ENCODE results near the gene SQSTM1.
"Not testable (repeated sequence)": the region's sequence is repeated elsewhere in the genome, so short reads cannot be mapped to it uniquely, and the experiment has no call there.

Gene SQSTM1

GRCh38 chr5:179827680-179828079, 7.0 kb downstream of the SQSTM1 start:
- no peak for DNase-seq (ENCODE audit: low spot score)

DNA sequence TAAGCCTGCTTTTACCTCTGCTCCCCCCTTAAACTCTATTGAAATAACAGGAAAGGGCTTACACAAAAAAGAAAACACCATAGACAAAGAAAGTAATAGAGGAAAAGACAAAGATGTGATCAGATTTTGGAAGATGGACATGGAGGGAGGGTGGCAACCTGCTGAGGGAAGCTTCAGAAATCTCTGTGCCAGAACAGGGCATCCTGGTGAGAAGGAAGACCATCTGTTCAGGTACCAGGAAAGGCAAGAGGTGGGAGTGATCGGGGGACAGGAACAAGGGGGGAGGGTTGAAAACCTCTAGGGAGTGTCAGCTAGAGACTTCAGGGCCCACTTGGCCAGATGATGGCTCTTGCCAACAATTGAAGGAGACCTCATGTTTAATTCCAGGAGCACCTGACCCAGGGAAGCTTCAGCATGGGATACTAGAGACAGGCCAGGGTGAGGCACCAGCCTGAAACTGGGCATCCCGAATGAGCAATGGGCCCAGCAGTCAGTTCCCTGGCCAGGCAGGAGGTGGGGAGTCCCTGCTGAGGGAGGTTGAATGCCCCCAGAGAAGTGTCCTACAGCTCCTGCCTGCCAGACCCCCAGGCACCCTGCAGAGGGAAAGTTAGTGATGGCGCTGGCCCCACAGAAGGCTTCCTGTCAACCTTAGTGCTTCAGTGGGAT, 8.2 kb downstream of the SQSTM1 start:
- no peak for DNase-seq (ENCODE audit: low spot score)

GRCh38 chr5:179829732-179830435, 9.2 kb downstream of the SQSTM1 start:
- no peak for DNase-seq (ENCODE audit: low spot score)

DNA sequence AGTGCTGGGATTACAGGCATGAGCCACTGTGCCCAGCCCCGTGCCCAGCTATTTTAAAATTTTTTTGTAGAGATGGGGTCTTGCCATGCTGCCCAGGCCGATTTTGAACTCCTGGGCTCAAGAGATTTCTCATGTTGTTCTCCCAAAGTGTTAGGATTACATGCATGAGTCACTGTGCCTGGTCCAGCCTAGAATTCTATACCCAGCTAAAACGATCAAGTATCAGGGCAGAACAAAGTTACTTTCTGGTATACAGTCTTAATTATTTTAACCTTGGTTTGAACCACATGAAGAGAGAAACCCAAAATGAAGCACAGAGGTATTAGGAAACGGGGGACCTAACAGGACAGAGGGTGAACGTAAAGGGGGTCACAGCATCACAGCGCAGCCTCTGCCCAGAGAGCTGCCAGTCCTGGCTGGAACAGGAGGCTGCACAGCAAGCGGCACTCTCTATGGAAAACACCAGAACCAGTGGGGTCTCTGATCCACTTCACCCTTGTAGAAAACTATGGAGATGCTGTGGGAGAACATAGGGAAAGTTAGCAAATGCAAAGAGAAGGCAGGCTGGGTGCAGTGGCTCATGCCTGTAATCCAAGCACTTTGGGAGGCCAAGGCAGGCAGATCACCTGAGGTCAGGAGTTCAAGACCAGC, 10.2 kb downstream of the SQSTM1 start:
- DNase-seq (ENCODE audit: low spot score) = no peak

DNA sequence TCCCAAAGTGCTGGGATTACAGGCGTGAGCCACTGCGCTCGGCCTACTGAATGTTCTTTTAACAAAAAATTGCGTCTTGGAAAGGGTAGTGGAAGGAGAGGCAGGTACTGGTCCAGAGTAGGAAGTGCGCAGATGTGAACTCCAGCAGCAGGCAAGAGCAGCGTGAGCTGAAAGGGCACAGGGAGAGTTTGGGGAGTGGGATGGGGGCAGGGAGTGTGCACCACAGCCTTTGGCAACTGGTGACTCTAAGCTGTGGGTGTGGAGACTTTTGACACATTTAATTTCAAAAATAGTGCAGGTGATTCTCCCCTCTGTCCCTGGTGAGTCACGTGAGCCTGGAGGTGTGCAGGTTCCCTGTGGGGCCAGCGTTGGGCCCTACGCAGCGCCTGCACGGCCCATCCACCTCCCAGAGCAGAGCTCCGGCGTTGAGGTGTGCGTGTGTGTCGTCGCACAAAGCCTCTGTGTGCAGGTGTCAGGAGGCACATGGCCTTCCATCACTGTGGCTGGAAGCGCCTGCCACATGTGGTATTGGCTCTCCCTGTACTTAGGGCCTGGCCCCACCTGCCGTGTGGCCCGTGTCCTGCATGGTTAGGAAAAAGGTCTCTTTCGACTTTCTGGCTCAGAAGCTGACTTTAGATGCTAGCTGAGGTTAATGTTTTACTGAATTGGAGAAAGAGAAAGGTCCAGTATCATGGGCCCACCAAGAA, 11.5 kb downstream of the SQSTM1 start:
- no peak for DNase-seq (ENCODE audit: low spot score)

DNA sequence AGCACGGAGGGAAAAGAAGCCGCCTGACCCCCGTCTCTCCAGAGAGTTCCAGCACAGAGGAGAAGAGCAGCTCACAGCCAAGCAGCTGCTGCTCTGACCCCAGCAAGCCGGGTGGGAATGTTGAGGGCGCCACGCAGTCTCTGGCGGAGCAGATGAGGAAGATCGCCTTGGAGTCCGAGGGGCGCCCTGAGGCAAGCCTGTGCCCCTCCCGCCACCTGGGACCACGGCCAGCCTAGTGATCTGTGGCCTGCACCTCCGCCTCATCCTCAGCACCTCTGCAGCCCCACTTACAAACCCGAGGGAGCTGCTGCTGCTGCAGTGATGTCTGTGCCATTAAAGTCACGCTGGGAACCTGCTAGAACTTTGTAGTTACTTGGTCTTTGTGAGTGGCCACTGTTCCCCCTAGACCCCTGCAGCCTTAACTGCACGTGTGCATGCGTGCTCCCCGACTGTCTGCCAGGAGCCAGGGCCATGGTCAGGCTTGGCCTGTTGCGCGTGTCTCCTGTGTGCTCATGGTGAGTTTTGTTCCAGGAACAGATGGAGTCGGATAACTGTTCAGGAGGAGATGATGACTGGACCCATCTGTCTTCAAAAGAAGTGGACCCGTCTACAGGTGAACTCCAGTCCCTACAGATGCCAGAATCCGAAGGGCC, 12.5 kb downstream of the SQSTM1 start:
- no peak for DNase-seq (ENCODE audit: low spot score)

GRCh38 chr5:179833709-179834070, 13.0 kb downstream of the SQSTM1 start:
- no peak for DNase-seq (ENCODE audit: low spot score)

GRCh38 chr5:179834120-179834519, 13.4 kb downstream of the SQSTM1 start:
- no peak for DNase-seq (ENCODE audit: low spot score)

GRCh38 chr5:179834871-179835270, 14.2 kb downstream of the SQSTM1 start:
- not testable (repeated sequence) for DNase-seq (ENCODE audit: low spot score)

DNA sequence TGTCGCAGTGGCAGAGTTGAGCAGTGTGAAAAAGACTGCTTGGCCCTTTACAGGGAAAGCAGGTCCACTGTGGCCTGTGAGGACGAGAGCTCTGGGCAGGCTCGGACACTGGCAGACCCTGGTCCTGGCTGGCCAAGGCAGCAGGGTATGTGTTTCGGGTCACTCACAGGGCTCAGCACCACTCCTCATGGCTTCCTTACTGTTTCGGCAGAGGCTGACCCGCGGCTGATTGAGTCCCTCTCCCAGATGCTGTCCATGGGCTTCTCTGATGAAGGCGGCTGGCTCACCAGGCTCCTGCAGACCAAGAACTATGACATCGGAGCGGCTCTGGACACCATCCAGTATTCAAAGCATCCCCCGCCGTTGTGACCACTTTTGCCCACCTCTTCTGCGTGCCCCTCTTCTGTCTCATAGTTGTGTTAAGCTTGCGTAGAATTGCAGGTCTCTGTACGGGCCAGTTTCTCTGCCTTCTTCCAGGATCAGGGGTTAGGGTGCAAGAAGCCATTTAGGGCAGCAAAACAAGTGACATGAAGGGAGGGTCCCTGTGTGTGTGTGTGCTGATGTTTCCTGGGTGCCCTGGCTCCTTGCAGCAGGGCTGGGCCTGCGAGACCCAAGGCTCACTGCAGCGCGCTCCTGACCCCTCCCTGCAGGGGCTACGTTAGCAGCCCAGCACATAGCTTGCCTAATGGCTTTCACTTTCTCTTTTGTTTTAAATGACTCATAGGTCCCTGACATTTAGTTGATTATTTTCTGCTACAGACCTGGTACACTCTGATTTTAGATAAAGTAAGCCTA, 15.7 kb downstream of the SQSTM1 start:
- DNase-seq (ENCODE audit: low spot score) = peak; percentile 65

GRCh38 chr5:179837076-179838011, 16.6 kb downstream of the SQSTM1 start:
- DNase-seq (ENCODE audit: low spot score) = no peak

- no peak for DNase-seq (ENCODE audit: low spot score)
These were observed 18.9 kb downstream of the SQSTM1 start for GRCh38 chr5:179839328-179840256.

DNA sequence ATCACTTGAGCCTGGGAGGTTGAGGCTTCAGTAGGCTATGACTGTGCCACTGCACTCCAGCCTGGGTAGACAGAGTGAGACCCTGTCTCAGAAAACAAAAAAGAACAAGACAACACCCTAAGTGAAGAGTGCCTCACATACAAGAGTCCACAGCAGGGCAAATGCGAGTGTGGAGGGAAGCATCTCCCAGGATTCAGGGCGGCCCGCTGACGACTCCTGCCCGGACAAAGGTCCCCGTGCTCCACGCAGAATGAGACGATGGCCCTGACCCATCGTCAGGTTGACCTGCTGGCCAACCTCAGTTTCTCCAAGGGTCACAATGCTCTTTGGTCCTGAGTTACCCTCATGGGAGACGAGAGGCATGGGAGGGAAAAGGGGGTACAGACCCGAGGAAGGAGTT, 19.6 kb downstream of the SQSTM1 start:
- DNase-seq (ENCODE audit: low spot score) = no peak

GRCh38 chr5:179840766-179841165, 20.1 kb downstream of the SQSTM1 start:
- DNase-seq (ENCODE audit: low spot score) = no peak

GRCh38 chr5:179841621-179842020, 20.9 kb downstream of the SQSTM1 start:
- DNase-seq (ENCODE audit: low spot score) = no peak

- no peak for DNase-seq (ENCODE audit: low spot score)
These were observed 32.4 kb downstream of the SQSTM1 start for GRCh38 chr5:179852993-179853547.

- DNase-seq (ENCODE audit: low spot score) = no peak
These were observed 33.7 kb downstream of the SQSTM1 start for GRCh38 chr5:179854356-179854755.

- DNase-seq (ENCODE audit: low spot score) = peak; percentile 24
These were observed 37.5 kb downstream of the SQSTM1 start for GRCh38 chr5:179858241-179858585.
